ENCODE data around the gene SLC35A2. TPM values are rescaled to one million over a fixed set of nuclear protein-coding genes. Genes with fewer than 3 reads are reported as not detected.

The SLC35A2 gene
- total RNA-seq, 2 experiments from 2014 or later: 9.9 to 22.2 TPM

- DNase-seq (ENCODE audit: low spot score): peak; percentile 79
- peaks cover 50% of the 10 kb centered on the region for H3K4me1 ChIP-seq (ENCODE audit: insufficient read depth, low read length, poor library complexity, severe bottlenecking)
Measured at GRCh38 chrX:48957477-48957826, 46.0 kb upstream of the SLC35A2 start, which contains the start of gene OTUD5. OTUD5 (minus strand) TSS chrX:48957607; CDS start chrX:48957570, 37 bp downstream.

GRCh38 chrX:48956728-48957414 lies 45.4 kb upstream of the SLC35A2 start:
- no peak for DNase-seq (ENCODE audit: low spot score)

More at GRCh38 chrX:48957477-48957826, 46.0 kb upstream of the SLC35A2 start, which contains the start of gene OTUD5:
- H3K9me2 ChIP-seq (ENCODE audit: insufficient read depth, low read length): no peaks in the 10 kb centered on the region
- no peaks in the 10 kb centered on the region for H3K9me3 ChIP-seq (ENCODE audit: low read length)
- peak within 1 kb of the TSS; percentile 91 for H3K4me3 ChIP-seq (ENCODE audit: low read depth, low read length, poor library complexity, severe bottlenecking)
- H2AFZ ChIP-seq (ENCODE audit: low read length): no peak within 1 kb of the TSS; the same call in 1 of the 2 replicates
- intact Hi-C loops (cut with micrococcal nuclease; ENCODE audit: unreplicated experiment): loop anchor here (2.0 to 5.0 kb wide), 3 partner anchors 19 to 220 kb away; partner anchors contain the start of gene PIM2
- ChIA-PET POLR2A (interaction anchor here (0.7 kb wide), 1 partner anchor 153 kb away, joined by 4 read pairs; no protein-coding TSS in a partner anchor), CTCF (ENCODE audit: unreplicated experiment) (no interaction called here)
- peaks cover 34% of the 10 kb centered on the region for H3K36me3 ChIP-seq (ENCODE audit: insufficient read depth, low read length)
- H3K27ac ChIP-seq (ENCODE audit: low read depth, low read length, poor library complexity, severe bottlenecking): peak within 1 kb of the TSS; percentile 93
- no peaks in the 10 kb centered on the region for H4K20me1 ChIP-seq (ENCODE audit: insufficient read depth, low read length)
- H3K79me2 ChIP-seq (ENCODE audit: insufficient read depth, low read depth, low read length): peaks cover 46% of the 10 kb centered on the region
- H3K4me2 ChIP-seq (ENCODE audit: low read length): peak within 1 kb of the TSS; percentile 86
- TF ChIP-seq EZH2phosphoT487 (IDR thresholded peaks at IDR 0.05; ENCODE audit: borderline replicate concordance, low read depth, low read length): no peak
- TF ChIP-seq, protein P1, sequence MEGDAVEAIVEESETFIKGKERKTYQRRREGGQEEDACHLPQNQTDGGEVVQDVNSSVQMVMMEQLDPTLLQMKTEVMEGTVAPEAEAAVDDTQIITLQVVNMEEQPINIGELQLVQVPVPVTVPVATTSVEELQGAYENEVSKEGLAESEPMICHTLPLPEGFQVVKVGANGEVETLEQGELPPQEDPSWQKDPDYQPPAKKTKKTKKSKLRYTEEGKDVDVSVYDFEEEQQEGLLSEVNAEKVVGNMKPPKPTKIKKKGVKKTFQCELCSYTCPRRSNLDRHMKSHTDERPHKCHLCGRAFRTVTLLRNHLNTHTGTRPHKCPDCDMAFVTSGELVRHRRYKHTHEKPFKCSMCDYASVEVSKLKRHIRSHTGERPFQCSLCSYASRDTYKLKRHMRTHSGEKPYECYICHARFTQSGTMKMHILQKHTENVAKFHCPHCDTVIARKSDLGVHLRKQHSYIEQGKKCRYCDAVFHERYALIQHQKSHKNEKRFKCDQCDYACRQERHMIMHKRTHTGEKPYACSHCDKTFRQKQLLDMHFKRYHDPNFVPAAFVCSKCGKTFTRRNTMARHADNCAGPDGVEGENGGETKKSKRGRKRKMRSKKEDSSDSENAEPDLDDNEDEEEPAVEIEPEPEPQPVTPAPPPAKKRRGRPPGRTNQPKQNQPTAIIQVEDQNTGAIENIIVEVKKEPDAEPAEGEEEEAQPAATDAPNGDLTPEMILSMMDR (conservative IDR thresholded peaks at IDR 0.05; ENCODE audit: low read length): no peak
- no TSS peak for BruUV-seq (replicated peaks)

More at GRCh38 chrX:48956728-48957414, 45.4 kb upstream of the SLC35A2 start:
- no TSS peak for BruUV-seq (replicated peaks)
- Histone ChIP-seq H3K4me3 (ENCODE audit: low read depth, low read length, poor library complexity, severe bottlenecking) (peak overlapping the region; percentile 91), H3K27ac (ENCODE audit: low read depth, low read length, poor library complexity, severe bottlenecking) (peak overlapping the region; percentile 93), H3K9me2 (ENCODE audit: insufficient read depth, low read length) (no peaks in the 10 kb centered on the region), H3K4me2 (ENCODE audit: low read length) (peak overlapping the region; percentile 86), H4K20me1 (ENCODE audit: insufficient read depth, low read length) (no peaks in the 10 kb centered on the region), H3K79me2 (ENCODE audit: insufficient read depth, low read depth, low read length) (peaks cover 52% of the 10 kb centered on the region), H3K9me3 (ENCODE audit: low read length) (no peaks in the 10 kb centered on the region), H2AFZ (ENCODE audit: low read length) (no peak overlapping the region), H3K36me3 (ENCODE audit: insufficient read depth, low read length) (peaks cover 34% of the 10 kb centered on the region), H3K4me1 (ENCODE audit: insufficient read depth, low read length, poor library complexity, severe bottlenecking) (peaks cover 44% of the 10 kb centered on the region)
- intact Hi-C loops (cut with micrococcal nuclease; ENCODE audit: unreplicated experiment): loop anchor here (2.0 to 5.0 kb wide), 3 partner anchors 18 to 220 kb away; partner anchors contain the start of gene PIM2
- ChIA-PET POLR2A (no interaction called here), CTCF (ENCODE audit: unreplicated experiment) (no interaction called here)
- TF ChIP-seq EZH2phosphoT487 (IDR thresholded peaks at IDR 0.05; ENCODE audit: borderline replicate concordance, low read depth, low read length): no peak
- TF ChIP-seq, protein P1 (conservative IDR thresholded peaks at IDR 0.05; ENCODE audit: low read length): no peak

All from OCI-LY7 (cell line).